ENCODE measurements around the gene CLDN11. TPM values are rescaled to one million over a fixed set of nuclear protein-coding genes. Genes with fewer than 3 reads are reported as not detected.

CLDN11 gene
- polyA plus RNA-seq, 3 donors, result 0.11 TPM; not detected in 2

DNA sequence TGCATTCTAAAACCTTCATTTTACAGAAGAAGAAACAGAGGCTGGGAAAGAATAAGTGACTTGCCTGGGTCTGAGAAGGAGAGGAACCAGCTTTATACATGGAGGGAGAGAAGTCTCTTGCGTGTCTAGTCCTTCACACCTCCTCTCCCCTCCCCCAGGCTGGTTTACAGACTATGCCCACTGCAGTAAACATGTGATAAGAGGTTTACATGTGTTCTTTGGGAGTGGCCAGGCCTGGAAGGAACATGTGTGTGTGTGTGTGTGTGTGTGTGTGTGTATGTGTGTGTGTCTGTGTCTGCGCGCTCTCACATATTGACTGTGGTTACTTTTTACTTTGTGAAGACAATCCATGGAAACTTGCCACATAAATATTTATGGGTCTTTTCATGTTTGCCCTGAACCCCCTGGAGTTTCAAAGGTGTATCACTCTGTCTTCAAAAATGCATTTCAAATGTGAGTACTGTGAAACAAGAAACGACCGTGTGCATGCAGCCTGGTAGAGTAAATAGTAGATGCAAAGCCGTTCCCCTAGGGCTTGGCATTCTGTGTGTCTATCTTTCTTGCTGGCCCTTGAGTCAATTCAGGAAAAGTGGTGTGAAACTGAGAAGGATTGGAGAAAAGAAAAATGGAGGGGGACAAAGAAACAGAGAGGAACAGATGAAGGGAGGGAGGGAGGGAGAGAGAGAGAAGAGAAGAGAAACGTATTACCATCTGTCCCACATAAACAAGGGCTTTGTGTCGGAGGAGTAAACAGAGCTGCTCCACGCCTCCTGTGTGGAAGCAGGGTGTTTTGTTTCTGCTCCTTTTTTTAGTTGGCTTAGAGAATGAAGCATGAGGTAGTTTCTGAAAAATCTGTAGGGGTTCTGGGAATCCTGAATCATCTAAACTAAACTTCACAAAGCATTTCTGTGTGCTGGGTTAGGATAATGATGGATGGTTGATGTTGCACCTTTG, 51.7 kb downstream of the CLDN11 start:
- H3K27me3 Mint-ChIP-seq (ENCODE audit: low read depth in 3 of 3), result peaks cover 9 to 13% (median 10%) of the 10 kb centered on the region in 3 donors

DNA sequence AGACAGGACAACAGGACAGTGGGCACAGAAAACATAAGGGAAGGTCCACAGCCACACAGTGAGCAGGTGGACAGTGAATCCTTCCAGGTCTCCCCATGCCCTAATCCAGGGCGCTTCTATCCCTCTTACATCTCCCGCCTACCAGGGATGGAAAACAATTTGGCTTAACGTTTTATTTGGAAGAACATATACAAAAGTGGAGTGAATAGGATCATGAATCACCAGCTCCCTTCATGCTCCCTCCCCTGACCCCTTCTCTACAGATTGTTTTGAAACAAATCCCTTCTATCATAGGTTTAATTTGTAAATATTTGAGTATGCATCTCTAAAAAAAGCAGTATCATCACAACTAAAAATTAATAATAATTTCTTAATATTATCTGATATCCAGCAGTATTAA, 52.5 kb downstream of the CLDN11 start:
- Histone ChIP-seq H3K79me2 (ENCODE audit: insufficient read depth, low read length) (no peaks in the 10 kb centered on the region), H3K27ac (ENCODE audit: low read depth in 1 of 2, low read length in 2 of 2) (no peak overlapping the region), H3K27me3 (ENCODE audit: control insufficient read depth in 2 of 2, insufficient read depth in 2 of 2, low read length in 2 of 2) (no peaks in the 10 kb centered on the region), H3K9ac (ENCODE audit: insufficient read depth, low read length, poor library complexity, severe bottlenecking) (no peak overlapping the region), H3K4me3 (replicated peaks in 1 of 3; ENCODE audit: low read depth in 2 of 3, low read length in 3 of 3) (no peak overlapping the region), H2AFZ (ENCODE audit: insufficient read depth, low read depth, low read length, poor library complexity, severe bottlenecking) (no peak overlapping the region), H3K36me3 (replicated peaks in 1 of 2; ENCODE audit: control insufficient read depth in 1 of 2, insufficient read depth in 2 of 2, low read length in 2 of 2) (no peaks in the 10 kb centered on the region), H3K9me3 (replicated peaks in 1 of 2; ENCODE audit: control insufficient read depth in 1 of 2, insufficient read depth in 1 of 2, low read length in 2 of 2) (no peaks in the 10 kb centered on the region), H3K4me1 (ENCODE audit: control insufficient read depth in 1 of 2, insufficient read depth in 2 of 2, low read length in 2 of 2) (no peaks in the 10 kb centered on the region), H4K20me1 (ENCODE audit: insufficient read depth, low read length) (no peaks in the 10 kb centered on the region), H3K4me2 (replicated peaks; ENCODE audit: extremely low read depth, low read length, poor library complexity, severe bottlenecking) (no peak overlapping the region)
- Mint-ChIP-seq H3K27me3 (ENCODE audit: low read depth in 3 of 3) (peaks cover 10 to 13% (median 12%) of the 10 kb centered on the region in 3 donors), H3K36me3 (no peaks in the 10 kb centered on the region), H3K27ac (no peak overlapping the region), H3K4me1 (no peaks in the 10 kb centered on the region), H3K9me3 (peaks cover 0 to 4% (median 0%) of the 10 kb centered on the region in 7 donors), H3K4me3 (no peak overlapping the region)
- no CpG with 5 or more reads among the region's 3 CpGs for whole genome bisulfite sequencing (ENCODE audit: insufficient coverage)
- TF ChIP-seq, protein P1, sequence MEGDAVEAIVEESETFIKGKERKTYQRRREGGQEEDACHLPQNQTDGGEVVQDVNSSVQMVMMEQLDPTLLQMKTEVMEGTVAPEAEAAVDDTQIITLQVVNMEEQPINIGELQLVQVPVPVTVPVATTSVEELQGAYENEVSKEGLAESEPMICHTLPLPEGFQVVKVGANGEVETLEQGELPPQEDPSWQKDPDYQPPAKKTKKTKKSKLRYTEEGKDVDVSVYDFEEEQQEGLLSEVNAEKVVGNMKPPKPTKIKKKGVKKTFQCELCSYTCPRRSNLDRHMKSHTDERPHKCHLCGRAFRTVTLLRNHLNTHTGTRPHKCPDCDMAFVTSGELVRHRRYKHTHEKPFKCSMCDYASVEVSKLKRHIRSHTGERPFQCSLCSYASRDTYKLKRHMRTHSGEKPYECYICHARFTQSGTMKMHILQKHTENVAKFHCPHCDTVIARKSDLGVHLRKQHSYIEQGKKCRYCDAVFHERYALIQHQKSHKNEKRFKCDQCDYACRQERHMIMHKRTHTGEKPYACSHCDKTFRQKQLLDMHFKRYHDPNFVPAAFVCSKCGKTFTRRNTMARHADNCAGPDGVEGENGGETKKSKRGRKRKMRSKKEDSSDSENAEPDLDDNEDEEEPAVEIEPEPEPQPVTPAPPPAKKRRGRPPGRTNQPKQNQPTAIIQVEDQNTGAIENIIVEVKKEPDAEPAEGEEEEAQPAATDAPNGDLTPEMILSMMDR (IDR thresholded peaks at IDR 0.05), result no peak
- DNase-seq, result no peak
- intact Hi-C loops (cut with micrococcal nuclease), result no loop called here

More for the DNA sequence above, 51.7 kb downstream of the CLDN11 start:
- no peaks in the 10 kb centered on the region for H3K4me1 Mint-ChIP-seq
- Histone ChIP-seq H3K36me3 (replicated peaks in 1 of 2; ENCODE audit: control insufficient read depth in 1 of 2, insufficient read depth in 2 of 2, low read length in 2 of 2) (no peaks in the 10 kb centered on the region), H3K4me1 (ENCODE audit: control insufficient read depth in 1 of 2, insufficient read depth in 2 of 2, low read length in 2 of 2) (no peaks in the 10 kb centered on the region), H3K27me3 (ENCODE audit: control insufficient read depth in 2 of 2, insufficient read depth in 2 of 2, low read length in 2 of 2) (no peaks in the 10 kb centered on the region), H3K9ac (ENCODE audit: insufficient read depth, low read length, poor library complexity, severe bottlenecking) (no peak overlapping the region), H3K4me3 (replicated peaks in 1 of 3; ENCODE audit: low read depth in 2 of 3, low read length in 3 of 3) (no peak overlapping the region), H3K9me3 (replicated peaks in 1 of 2; ENCODE audit: control insufficient read depth in 1 of 2, insufficient read depth in 1 of 2, low read length in 2 of 2) (no peaks in the 10 kb centered on the region), H4K20me1 (ENCODE audit: insufficient read depth, low read length) (no peaks in the 10 kb centered on the region), H3K4me2 (replicated peaks; ENCODE audit: extremely low read depth, low read length, poor library complexity, severe bottlenecking) (no peak overlapping the region), H2AFZ (ENCODE audit: insufficient read depth, low read depth, low read length, poor library complexity, severe bottlenecking) (no peak overlapping the region), H3K27ac (ENCODE audit: low read depth in 1 of 2, low read length in 2 of 2) (no peak overlapping the region), H3K79me2 (ENCODE audit: insufficient read depth, low read length) (no peaks in the 10 kb centered on the region)
- no peaks in the 10 kb centered on the region for H3K36me3 Mint-ChIP-seq
- intact Hi-C loops (cut with micrococcal nuclease), result no loop called here
- TF ChIP-seq, protein P1 (IDR thresholded peaks at IDR 0.05), result no peak
- no peak overlapping the region for H3K4me3 Mint-ChIP-seq
- DNase-seq, result no peak
- H3K27ac Mint-ChIP-seq, result no peak overlapping the region
- 49% methylated on average over 3 of the region's 9 CpGs for whole genome bisulfite sequencing (ENCODE audit: insufficient coverage)
- H3K9me3 Mint-ChIP-seq, result peaks cover 0 to 4% (median 0%) of the 10 kb centered on the region in 7 donors
